Measurements from ENCODE around the gene ZNF17.

The ZNF17 gene

GRCh38 chr19:57421037-57421436 lies 10.1 kb downstream of the ZNF17 start:
- H3K4me3 ChIP-seq (ENCODE audit: low read depth, low read length): no peak overlapping the region

GRCh38 chr19:57434386-57435061 lies 23.6 kb downstream of the ZNF17 start:
- peak overlapping the region; percentile 91 for H3K4me3 ChIP-seq (ENCODE audit: low read depth, low read length)

- H3K4me3 ChIP-seq (ENCODE audit: low read depth, low read length): peak within 1 kb of the TSS; percentile 91
These were observed 24.4 kb downstream of the ZNF17 start, which contains the start of gene ZNF749 for GRCh38 chr19:57435062-57435978. Gene ZNF749 (plus strand): TSS chr19:57435325. CDS start chr19:57435579, 254 bp downstream.

- H3K4me3 ChIP-seq (ENCODE audit: low read depth, low read length): peak overlapping the region; percentile 91
These were observed 25.5 kb downstream of the ZNF17 start for GRCh38 chr19:57436417-57436816.

- no peak overlapping the region for H3K4me3 ChIP-seq (ENCODE audit: low read depth, low read length)
These were observed 27.0 kb downstream of the ZNF17 start for GRCh38 chr19:57437931-57438330.

GRCh38 chr19:57438925-57439324 lies 28.0 kb downstream of the ZNF17 start:
- no peak overlapping the region for H3K4me3 ChIP-seq (ENCODE audit: low read depth, low read length)

- H3K4me3 ChIP-seq (ENCODE audit: low read depth, low read length): no peak overlapping the region
These were observed 31.2 kb downstream of the ZNF17 start for GRCh38 chr19:57441979-57442752.

GRCh38 chr19:57443121-57443696 lies 32.2 kb downstream of the ZNF17 start:
- H3K4me3 ChIP-seq (ENCODE audit: low read depth, low read length): no peak overlapping the region

GRCh38 chr19:57452307-57452706 lies 41.3 kb downstream of the ZNF17 start:
- no peak overlapping the region for H3K4me3 ChIP-seq (ENCODE audit: low read depth, low read length)

GRCh38 chr19:57465680-57466381 lies 54.9 kb downstream of the ZNF17 start:
- no peak overlapping the region for H3K4me3 ChIP-seq (ENCODE audit: low read depth, low read length)

GRCh38 chr19:57466489-57466888 lies 55.5 kb downstream of the ZNF17 start:
- H3K4me3 ChIP-seq (ENCODE audit: low read depth, low read length): no peak overlapping the region
